Measurements from ENCODE around the gene C5AR1. TPM values are rescaled to one million over a fixed set of nuclear protein-coding genes. Genes with fewer than 3 reads are reported as not detected.
"Not testable (repeated sequence)": the region's sequence is repeated elsewhere in the genome, so short reads cannot be mapped to it uniquely, and the experiment has no call there.

The C5AR1 gene
- total RNA-seq, 6 donors from 2014 or later: 20.3 to 87.3 (median 45.1) TPM

DNA sequence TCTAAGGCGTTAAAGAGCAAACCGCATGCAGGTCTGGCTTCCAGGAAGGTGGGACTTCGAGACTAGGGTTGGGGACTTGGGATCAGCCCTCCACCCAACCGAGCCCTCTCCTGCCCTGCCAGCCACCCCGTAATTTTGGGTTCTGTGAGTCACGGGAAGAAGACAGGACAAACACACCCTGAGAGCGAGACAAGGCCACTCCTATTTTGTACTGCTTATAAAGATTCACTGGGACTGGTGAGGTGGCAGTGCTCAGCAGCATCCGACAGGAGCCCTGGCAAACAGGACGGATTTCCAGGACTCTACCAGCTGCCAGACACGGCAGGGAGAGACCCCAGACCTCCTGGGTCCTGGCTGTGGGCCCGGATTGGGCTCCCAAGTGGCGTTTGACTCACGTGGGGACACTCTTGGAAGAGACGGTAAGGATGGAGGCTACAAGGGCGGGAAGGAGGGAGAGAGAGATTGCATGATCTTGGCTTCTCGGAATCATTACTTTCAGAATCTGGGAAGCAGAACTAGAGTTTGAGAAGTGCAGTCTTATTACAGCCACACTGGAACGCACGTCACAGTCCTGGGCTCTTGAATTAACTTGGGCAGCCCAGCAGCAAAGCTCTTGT lies 22.4 kb downstream of the C5AR1 start, which contains the start of gene C5AR2:
Gene C5AR2 (plus strand): TSS at position 245 of the 617 bp plus-strand sequence. CDS start 8,625 bp downstream, outside the sequence.
- no peak for DNase-seq
- TF ChIP-seq POLR2AphosphoS5 (IDR thresholded peaks at IDR 0.05) (no peak), EP300 (IDR thresholded peaks at IDR 0.05) (peak in 1 of 4 donors; percentile 10), POLR2A (IDR thresholded peaks at IDR 0.05) (peak in 1 of 4 donors; percentile 54)
- TF ChIP-seq, protein P1, sequence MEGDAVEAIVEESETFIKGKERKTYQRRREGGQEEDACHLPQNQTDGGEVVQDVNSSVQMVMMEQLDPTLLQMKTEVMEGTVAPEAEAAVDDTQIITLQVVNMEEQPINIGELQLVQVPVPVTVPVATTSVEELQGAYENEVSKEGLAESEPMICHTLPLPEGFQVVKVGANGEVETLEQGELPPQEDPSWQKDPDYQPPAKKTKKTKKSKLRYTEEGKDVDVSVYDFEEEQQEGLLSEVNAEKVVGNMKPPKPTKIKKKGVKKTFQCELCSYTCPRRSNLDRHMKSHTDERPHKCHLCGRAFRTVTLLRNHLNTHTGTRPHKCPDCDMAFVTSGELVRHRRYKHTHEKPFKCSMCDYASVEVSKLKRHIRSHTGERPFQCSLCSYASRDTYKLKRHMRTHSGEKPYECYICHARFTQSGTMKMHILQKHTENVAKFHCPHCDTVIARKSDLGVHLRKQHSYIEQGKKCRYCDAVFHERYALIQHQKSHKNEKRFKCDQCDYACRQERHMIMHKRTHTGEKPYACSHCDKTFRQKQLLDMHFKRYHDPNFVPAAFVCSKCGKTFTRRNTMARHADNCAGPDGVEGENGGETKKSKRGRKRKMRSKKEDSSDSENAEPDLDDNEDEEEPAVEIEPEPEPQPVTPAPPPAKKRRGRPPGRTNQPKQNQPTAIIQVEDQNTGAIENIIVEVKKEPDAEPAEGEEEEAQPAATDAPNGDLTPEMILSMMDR (IDR thresholded peaks at IDR 0.05): no peak
- peak within 1 kb of the TSS; percentile 82 to 86 (median 84) for H3K27ac ChIP-seq
- H3K9me3 ChIP-seq: no peaks in the 10 kb centered on the region
- WGBS, 2 donors: 56 to 65% methylated on average over 18 of the region's 18 CpGs
- ATAC-seq (ENCODE audit: low FRiP score in 2 of 2): peak in 1 of 2 donors; percentile 73
- peaks cover 12 to 27% (median 16%) of the 10 kb centered on the region in 4 donors for H3K4me1 ChIP-seq
- H3K36me3 ChIP-seq: no peaks in the 10 kb centered on the region
- no peaks in the 10 kb centered on the region for H3K27me3 ChIP-seq
- H3K4me3 ChIP-seq: no peak within 1 kb of the TSS

DNA sequence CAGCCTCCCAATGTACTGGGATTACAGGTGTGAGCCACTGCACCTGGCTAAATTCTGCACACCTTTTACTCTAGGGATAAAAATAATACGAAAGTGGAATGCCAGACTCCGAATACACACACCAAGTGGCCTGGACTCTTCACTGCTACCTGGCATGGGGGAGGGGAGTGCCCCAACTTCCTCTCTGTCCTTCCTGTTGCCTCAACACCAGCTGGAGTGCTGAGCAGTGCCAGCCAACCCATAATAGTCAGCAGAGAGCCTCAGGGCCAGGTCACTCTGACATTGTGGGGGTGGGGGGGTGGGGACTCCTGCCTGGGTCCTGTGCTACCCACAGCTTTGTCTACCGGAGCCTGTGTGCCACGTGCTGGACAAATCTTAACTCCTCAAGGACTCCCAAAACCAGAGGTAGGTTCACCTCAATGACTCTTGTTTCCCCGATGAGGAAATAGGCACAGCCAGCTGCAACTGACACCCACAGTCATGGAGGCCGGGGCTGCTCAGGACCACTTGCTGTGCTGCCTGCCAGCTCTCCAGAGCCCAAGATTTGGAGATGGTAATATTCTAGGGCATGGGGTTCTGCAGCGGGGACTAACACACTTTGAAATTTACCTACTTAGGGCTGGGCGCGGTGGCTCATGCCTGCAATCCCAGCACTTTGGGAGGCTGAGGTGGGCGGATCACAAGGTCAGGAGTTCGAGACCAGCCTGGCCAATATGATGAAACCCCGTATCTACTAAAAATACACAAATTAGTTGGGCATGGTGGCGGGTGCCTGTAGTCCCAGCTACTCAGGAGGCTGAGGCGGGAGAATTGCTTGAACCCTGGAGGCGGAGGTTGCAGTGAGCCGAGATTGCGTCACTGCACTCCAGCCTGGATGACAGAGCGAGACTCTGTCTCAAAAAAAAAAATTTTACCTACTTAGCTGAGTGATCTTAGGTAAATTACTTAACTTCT lies 27.4 kb downstream of the C5AR1 start:
- not testable (repeated sequence) for H3K27me3 ChIP-seq, H3K36me3 ChIP-seq, H3K9me3 ChIP-seq
- WGBS, 2 donors: 48 to 56% methylated on average over 16 to 17 of the region's 18 CpGs
- TF ChIP-seq POLR2AphosphoS5 (IDR thresholded peaks at IDR 0.05): peak; percentile 56 to 69
- ATAC-seq (ENCODE audit: low FRiP score in 2 of 2) (peak; percentile 67 to 91), DNase-seq (peak in 1 of 2 donors; percentile 95)
- H3K27ac ChIP-seq: peak overlapping the region; percentile 68 to 85 (median 76)
- peaks cover 9 to 18% (median 13%) of the 10 kb centered on the region in 4 donors for H3K4me1 ChIP-seq
- peak overlapping the region in 2 of 4 donors; percentile 18 to 35 for H3K4me3 ChIP-seq

DNA sequence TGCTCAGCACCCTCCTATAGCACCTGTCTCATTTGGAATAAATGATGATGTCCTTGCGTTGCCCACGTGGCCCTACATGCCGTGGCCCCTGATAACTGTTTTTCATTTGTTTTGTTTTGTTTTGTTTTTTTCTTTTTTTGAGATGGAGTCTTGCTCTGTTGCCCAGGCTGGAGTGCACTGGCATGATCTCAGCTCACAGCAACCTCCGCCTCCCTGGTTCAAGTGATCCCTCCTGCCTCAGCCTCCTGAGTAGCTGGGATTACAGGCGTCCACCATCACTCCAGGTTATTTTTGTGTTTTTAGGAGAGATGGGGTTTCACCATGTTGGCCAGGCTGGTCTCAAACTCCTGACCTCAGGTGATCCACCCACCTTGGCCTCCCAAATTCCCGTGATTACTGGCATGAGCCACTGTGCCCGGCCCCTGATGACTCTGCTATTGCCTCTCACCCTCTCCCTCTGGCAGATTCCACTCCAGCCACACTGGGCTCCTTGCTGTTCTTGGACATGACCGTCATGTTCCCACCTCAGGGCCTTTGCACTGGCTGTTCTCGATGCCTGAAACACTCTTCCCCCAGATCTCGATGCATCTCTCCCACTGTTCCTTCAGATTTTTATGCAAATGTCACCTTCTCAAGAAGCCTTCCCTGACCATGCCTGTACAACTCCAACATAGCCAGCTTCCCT lies 29.7 kb downstream of the C5AR1 start:
- no peaks in the 10 kb centered on the region for H3K27me3 ChIP-seq
- DNase-seq (no peak), ATAC-seq (ENCODE audit: low FRiP score in 2 of 2) (no peak)
- no peak overlapping the region for H3K4me3 ChIP-seq
- no peak for TF ChIP-seq POLR2A (IDR thresholded peaks at IDR 0.05)
- TF ChIP-seq POLR2AphosphoS5 (IDR thresholded peaks at IDR 0.05): no peak
- TF ChIP-seq EP300 (IDR thresholded peaks at IDR 0.05): no peak
- TF ChIP-seq, protein P1 (IDR thresholded peaks at IDR 0.05): no peak
- H3K9me3 ChIP-seq: no peaks in the 10 kb centered on the region
- H3K27ac ChIP-seq: no peak overlapping the region
- H3K4me1 ChIP-seq: peaks cover 9 to 16% (median 13%) of the 10 kb centered on the region in 4 donors
- peaks cover 0 to 10% (median 0%) of the 10 kb centered on the region in 4 donors for H3K36me3 ChIP-seq
- WGBS, 2 donors: 80 to 81% methylated on average over 10 of the region's 10 CpGs

DNA sequence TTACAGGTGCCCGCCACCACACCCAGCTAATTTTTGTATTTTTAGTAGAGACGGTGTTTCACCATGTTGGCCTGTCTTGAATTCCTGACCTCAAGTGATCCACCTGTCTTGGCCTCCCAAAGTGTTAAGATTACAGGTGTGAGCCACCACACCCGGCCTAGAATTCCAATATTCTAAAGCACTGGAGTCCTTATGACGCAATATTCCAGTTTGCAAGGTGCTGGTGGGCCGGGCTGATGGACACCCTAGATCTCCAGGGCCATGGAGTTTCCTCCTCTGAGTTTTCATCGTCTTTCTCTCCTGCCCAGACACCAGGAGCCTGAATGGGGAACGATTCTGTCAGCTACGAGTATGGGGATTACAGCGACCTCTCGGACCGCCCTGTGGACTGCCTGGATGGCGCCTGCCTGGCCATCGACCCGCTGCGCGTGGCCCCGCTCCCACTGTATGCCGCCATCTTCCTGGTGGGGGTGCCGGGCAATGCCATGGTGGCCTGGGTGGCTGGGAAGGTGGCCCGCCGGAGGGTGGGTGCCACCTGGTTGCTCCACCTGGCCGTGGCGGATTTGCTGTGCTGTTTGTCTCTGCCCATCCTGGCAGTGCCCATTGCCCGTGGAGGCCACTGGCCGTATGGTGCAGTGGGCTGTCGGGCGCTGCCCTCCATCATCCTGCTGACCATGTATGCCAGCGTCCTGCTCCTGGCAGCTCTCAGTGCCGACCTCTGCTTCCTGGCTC lies 31.0 kb downstream of the C5AR1 start:
- TF ChIP-seq EP300 (IDR thresholded peaks at IDR 0.05): no peak
- TF ChIP-seq POLR2A (IDR thresholded peaks at IDR 0.05): no peak
- no peak for TF ChIP-seq POLR2AphosphoS5 (IDR thresholded peaks at IDR 0.05)

DNA sequence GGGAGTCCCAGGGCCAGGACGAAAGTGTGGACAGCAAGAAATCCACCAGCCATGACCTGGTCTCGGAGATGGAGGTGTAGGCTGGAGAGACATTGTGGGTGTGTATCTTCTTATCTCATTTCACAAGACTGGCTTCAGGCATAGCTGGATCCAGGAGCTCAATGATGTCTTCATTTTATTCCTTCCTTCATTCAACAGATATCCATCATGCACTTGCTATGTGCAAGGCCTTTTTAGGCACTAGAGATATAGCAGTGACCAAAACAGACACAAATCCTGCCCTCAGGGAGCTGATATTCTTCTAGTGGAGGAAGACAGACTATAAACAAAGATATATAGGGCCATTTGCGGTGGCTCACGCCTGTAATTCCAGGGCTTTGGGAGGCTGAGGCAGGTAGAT lies 32.1 kb downstream of the C5AR1 start:
- H3K27me3 ChIP-seq: no peaks in the 10 kb centered on the region
- H3K27ac ChIP-seq: no peak overlapping the region
- 92 to 93% methylated on average over 4 of the region's 4 CpGs for WGBS, 2 donors
- DNase-seq (no peak), ATAC-seq (ENCODE audit: low FRiP score in 2 of 2) (no peak)
- H3K4me1 ChIP-seq: peaks cover 2 to 6% (median 4%) of the 10 kb centered on the region in 4 donors
- peaks cover 0 to 10% (median 0%) of the 10 kb centered on the region in 4 donors for H3K36me3 ChIP-seq
- H3K4me3 ChIP-seq: no peak overlapping the region
- no peak for TF ChIP-seq EP300 (IDR thresholded peaks at IDR 0.05)
- TF ChIP-seq POLR2AphosphoS5 (IDR thresholded peaks at IDR 0.05): no peak
- no peak for TF ChIP-seq POLR2A (IDR thresholded peaks at IDR 0.05)
- TF ChIP-seq, protein P1 (IDR thresholded peaks at IDR 0.05): no peak
- H3K9me3 ChIP-seq: no peaks in the 10 kb centered on the region

More for the DNA sequence above, 31.0 kb downstream of the C5AR1 start:
- no peak overlapping the region for H3K27ac ChIP-seq
- H3K36me3 ChIP-seq: peaks cover 0 to 10% (median 0%) of the 10 kb centered on the region in 4 donors
- peaks cover 7 to 16% (median 13%) of the 10 kb centered on the region in 4 donors for H3K4me1 ChIP-seq
- no peak for ATAC-seq (ENCODE audit: low FRiP score in 2 of 2)
- no peaks in the 10 kb centered on the region for H3K9me3 ChIP-seq
- no peak for DNase-seq
- 93 to 96% methylated on average over 7 to 15 of the region's 29 CpGs for WGBS, 2 donors
- no peak overlapping the region for H3K4me3 ChIP-seq
- no peaks in the 10 kb centered on the region for H3K27me3 ChIP-seq

Measured in upper lobe of left lung (tissue), 6 donors.